ENCODE results near the gene CSMD2.

CSMD2 gene

DNA sequence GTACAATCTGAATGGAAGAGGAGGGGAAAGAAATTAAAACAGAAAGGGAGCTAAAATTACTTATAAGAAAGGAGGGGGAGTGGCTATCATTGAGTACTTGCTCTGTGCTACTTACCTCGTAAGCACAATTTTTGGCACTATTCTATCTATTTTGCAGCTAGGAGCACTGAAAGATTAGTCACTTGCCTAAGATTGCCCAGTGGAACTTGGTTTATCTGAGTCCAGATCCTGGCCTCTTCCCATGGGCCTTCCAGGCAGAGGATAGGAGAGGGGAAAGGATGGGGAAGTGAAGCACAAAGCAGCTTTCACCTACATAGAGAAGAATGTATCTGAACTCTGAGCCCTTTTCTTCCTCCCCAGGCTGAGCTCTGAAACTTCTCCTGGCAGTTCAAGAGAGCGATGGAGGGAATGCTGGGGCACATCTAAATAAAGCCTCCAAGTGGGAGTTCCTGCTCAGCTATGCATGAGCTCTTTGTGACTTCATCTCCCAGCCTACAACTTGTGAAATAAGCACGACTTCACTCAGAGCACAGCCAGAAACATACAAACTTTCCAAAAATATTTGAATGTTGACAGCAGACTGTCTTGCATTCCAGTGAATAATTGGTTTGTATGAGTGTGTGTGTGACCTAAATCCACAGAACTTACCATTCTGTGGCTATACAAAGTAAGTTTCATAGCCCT, 271.7 kb downstream of the CSMD2 start:
- Histone ChIP-seq H3K27me3 (no peaks in the 10 kb centered on the region), H3K36me3 (no peaks in the 10 kb centered on the region), H3K4me3 (ENCODE audit: low read depth in 1 of 2, low read length in 1 of 2) (no peak overlapping the region), H3K9me3 (no peaks in the 10 kb centered on the region), H3K27ac (no peak overlapping the region), H3K4me1 (ENCODE audit: control insufficient read depth in 1 of 2, insufficient read depth in 1 of 2, low read depth in 1 of 2, low read length in 1 of 2) (no peaks in the 10 kb centered on the region)
- TF ChIP-seq CTCF (IDR thresholded peaks at IDR 0.05): no peak

DNA sequence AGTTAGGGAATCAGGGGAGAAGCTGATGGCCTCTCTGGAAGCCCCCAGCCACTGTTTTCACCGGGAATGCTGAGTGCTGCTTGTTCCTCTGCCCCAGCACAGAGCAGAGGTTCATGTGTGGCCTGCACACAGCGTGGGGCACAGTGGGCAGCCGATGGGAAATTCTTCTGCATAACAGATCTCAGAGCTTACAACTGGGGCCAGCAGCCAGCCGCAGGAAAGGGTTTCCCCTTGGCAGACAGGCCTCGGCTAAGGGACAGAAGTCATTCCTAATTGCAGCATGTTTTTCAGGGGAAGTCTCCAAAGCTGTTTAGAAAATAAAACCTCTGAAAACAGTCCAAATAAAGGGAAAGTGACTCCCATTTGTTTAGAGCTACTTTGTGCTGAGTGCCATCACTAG, 278.5 kb downstream of the CSMD2 start:
- H3K9me3 ChIP-seq: no peaks in the 10 kb centered on the region
- H3K4me1 ChIP-seq (ENCODE audit: control insufficient read depth in 1 of 2, insufficient read depth in 1 of 2, low read depth in 1 of 2, low read length in 1 of 2): no peaks in the 10 kb centered on the region
- TF ChIP-seq CTCF (IDR thresholded peaks at IDR 0.05): no peak
- no peaks in the 10 kb centered on the region for H3K27me3 ChIP-seq
- H3K36me3 ChIP-seq: no peaks in the 10 kb centered on the region
- H3K4me3 ChIP-seq (ENCODE audit: low read depth in 1 of 2, low read length in 1 of 2): no peak overlapping the region
- H3K27ac ChIP-seq: no peak overlapping the region

DNA sequence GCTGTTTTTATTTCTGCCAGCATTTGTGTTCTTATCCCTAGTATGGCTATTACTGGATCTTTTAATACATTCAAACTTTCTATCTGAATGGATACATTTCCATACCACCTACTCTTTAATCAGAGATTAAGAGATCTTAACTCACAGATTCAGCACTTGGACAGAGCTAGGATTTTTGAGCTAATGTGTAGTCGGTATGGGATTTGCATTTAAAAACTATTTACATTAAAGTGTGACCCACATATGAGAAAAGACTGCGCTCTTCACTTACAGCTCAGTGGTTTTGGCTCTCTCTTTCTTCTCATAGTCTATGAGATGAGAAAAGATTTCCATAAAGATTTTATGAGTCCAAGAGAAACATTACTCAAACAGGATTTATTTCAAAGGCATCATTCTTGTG, 284.7 kb downstream of the CSMD2 start:
- H3K27me3 ChIP-seq: no peaks in the 10 kb centered on the region
- no peaks in the 10 kb centered on the region for H3K36me3 ChIP-seq
- no peak overlapping the region for H3K4me3 ChIP-seq (ENCODE audit: low read depth in 1 of 2, low read length in 1 of 2)
- no peak for TF ChIP-seq CTCF (IDR thresholded peaks at IDR 0.05)
- no peaks in the 10 kb centered on the region for H3K4me1 ChIP-seq (ENCODE audit: control insufficient read depth in 1 of 2, insufficient read depth in 1 of 2, low read depth in 1 of 2, low read length in 1 of 2)
- no peaks in the 10 kb centered on the region for H3K9me3 ChIP-seq
- no peak overlapping the region for H3K27ac ChIP-seq

GRCh38 chr1:33878392-33878791, 286.6 kb downstream of the CSMD2 start:
- Histone ChIP-seq H3K9me3 (no peaks in the 10 kb centered on the region), H3K4me1 (ENCODE audit: control insufficient read depth in 1 of 2, insufficient read depth in 1 of 2, low read depth in 1 of 2, low read length in 1 of 2) (no peaks in the 10 kb centered on the region), H3K27me3 (no peaks in the 10 kb centered on the region), H3K4me3 (ENCODE audit: low read depth in 1 of 2, low read length in 1 of 2) (no peak overlapping the region), H3K27ac (no peak overlapping the region), H3K36me3 (no peaks in the 10 kb centered on the region)
- TF ChIP-seq CTCF (IDR thresholded peaks at IDR 0.05): no peak

DNA sequence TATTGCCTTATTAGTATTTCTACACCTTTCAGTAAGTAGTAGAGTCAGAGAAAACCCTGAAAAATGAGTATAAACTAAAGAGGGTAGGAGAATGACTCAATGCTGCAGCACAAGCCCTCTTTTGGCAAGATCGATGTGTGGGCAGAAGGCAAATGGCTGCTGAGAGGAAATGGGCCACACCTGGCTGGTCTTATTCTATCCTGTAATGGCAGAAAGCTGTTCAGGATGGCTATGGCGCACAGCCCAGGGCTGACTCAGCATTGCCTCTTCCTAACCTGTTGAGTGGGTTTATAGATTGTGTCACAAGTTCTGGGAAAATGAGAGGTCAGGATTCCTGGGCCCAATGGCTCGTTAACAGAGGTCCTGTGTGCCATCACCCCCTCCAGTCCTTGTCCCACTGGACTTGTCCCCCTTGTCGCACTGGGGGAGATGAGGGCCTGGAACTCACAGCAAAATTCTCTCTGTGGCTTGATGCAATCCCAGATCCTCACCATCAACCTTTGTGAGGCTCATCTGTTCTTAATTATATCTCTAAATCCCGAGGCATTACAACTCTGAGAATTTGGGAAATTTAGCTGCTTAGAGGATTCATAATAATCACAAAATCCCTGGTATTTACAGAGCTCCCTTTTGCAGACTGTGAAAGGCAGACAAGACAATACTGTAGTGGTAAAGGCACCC, 287.9 kb downstream of the CSMD2 start:
- H3K27ac ChIP-seq: no peak overlapping the region
- no peak overlapping the region for H3K4me3 ChIP-seq (ENCODE audit: low read depth in 1 of 2, low read length in 1 of 2)
- H3K9me3 ChIP-seq: no peaks in the 10 kb centered on the region
- H3K36me3 ChIP-seq: no peaks in the 10 kb centered on the region
- no peak for TF ChIP-seq CTCF (IDR thresholded peaks at IDR 0.05)
- H3K4me1 ChIP-seq (ENCODE audit: control insufficient read depth in 1 of 2, insufficient read depth in 1 of 2, low read depth in 1 of 2, low read length in 1 of 2): no peaks in the 10 kb centered on the region
- H3K27me3 ChIP-seq: no peaks in the 10 kb centered on the region

Data from neutrophil (primary cell).